ENCODE results near the gene E2F2.
A peak's percentile ranks its signal among the peaks of the same experiment; 100 is the strongest.

E2F2 gene, protein sequence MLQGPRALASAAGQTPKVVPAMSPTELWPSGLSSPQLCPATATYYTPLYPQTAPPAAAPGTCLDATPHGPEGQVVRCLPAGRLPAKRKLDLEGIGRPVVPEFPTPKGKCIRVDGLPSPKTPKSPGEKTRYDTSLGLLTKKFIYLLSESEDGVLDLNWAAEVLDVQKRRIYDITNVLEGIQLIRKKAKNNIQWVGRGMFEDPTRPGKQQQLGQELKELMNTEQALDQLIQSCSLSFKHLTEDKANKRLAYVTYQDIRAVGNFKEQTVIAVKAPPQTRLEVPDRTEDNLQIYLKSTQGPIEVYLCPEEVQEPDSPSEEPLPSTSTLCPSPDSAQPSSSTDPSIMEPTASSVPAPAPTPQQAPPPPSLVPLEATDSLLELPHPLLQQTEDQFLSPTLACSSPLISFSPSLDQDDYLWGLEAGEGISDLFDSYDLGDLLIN

DNA sequence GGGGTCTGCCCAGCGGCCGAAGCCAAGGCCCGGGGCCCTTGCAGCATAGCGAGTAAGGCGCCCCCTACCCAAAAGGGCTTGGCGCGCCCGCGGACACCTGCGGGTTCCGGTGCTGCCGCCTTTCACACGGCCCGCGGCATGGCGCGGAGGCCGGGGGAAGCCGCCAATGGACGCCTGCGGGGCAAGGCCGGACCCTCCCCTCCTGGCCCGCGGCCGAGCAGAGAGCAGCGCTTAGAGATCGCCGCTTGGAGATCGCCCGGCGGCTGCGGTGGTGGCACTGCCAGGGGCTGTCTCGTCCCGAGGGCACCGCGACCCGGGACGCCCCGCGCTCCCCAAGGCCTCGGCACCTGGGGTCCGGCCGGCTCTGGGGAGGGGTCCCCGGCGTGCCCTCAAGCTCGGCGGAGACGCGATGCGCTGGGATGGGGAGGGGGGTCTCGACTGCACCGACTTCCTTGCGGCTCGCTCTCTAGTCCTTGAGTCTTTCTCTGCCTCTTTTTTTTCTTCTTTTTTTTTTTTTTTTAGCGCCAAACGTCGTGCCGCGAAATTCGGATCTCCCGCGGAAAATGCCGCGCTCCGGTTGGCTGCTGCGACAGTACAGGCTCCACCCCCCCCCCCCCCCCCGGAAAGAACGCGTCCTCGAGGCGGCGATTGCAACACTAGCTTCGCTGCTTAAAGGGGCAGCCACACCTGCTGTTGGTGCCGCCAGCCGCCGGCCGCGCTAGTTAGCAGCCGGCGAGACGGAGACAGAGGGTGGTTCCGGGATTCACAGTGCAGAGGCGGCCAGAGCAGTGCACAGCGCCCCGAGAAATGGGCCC, at the start of gene E2F2:
E2F2 (minus strand) TSS at position 487 of the 815 bp plus-strand sequence; CDS start at position 47, 440 bp downstream.
- peak; percentile 78 for DNase-seq (ENCODE audit: low spot score)

DNA sequence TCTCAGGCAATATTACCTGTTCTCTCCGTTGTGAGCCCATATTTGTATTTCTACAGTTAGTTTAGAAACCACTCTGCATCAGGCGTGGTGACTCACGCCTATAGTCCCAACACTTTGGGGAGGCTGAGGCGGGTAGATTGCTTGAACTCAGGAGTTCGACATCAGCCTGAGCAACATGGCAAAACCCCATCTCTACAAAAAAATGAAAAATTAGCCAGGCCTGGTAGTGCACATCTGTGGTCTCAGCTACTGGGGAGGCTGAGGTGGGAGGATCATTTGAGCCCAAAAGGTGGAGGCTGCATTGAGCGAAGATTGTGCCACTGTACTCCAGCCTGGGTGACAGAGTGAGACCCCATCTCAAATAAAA, 47.9 kb upstream of the E2F2 start:
- no peak for DNase-seq (ENCODE audit: low spot score)

DNA sequence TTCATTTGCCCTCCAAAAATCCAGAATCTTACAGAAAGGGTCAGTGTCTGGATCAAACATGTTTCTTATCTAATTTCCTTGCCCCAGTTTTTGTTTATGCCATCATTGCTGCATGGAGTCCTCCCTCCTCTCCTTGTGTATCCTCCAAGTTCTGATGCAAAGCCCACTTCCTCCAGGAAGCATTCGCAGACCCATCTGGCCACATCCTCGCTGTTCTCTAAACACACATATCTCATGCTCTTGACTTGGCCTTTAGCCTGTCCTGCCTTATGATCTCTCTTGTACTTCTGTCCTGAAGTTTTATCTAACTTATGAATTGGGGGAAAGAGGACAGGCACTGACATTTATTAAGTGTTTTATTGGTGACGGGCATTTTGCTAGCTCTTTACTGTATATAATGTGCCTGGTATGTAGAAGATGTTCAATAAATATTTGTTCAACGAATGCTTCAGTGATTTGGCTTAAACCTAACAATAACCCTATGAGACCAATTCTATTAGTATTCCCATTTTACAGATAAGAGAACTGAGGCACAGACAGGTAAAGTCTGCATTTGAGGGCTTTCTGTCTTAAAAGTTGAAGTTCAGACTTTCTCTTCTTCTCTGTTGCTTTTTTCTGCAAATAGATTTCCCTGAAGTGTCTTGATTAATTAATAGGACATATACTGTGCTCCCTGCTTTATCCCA, 47.4 kb upstream of the E2F2 start:
- no peak for DNase-seq (ENCODE audit: low spot score)

DNA sequence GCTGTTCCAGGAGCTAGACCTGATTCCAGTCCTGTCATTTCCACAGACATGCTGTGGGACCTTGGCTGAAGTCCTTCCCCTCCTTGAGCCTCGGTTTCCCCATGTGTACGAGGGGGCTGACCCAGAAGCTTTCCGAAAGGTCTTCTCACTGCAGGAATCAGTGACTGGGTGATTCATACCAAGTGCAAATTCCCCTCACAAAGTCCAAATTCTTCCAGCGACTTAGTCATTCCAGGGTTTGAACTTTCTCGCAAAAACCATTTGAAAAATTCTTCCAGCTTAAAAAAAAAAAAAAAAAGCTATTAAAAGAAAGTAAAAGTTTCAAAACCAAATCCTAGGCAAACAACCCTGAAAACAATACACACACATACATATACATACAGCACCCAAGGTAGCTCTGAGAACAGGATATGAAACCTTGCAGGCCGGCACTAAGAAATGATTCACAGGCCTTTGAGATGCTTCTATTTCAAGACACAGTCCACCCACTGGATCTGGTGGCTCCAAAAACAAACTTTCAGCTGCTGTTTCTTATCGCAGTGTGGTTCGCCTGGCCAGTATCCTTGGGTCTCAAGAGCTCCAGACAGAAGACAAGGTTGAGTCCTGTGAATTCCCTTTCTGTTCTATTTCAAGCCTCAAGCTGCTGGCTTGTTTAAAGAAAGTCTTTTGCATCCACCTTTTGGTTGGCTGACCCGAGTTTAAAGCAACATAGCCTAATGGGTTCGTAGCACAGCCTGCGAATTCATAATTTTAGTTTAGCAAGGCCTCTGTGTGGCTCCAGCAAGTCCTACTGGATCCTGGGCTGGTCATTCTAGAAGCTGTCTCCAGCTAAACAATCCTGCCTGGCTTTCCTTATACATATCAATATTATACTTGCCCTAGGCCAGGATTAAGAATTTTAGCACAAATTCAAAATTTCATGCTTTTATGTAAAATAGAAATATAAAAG, 46.3 kb upstream of the E2F2 start:
- no peak for DNase-seq (ENCODE audit: low spot score)

DNA sequence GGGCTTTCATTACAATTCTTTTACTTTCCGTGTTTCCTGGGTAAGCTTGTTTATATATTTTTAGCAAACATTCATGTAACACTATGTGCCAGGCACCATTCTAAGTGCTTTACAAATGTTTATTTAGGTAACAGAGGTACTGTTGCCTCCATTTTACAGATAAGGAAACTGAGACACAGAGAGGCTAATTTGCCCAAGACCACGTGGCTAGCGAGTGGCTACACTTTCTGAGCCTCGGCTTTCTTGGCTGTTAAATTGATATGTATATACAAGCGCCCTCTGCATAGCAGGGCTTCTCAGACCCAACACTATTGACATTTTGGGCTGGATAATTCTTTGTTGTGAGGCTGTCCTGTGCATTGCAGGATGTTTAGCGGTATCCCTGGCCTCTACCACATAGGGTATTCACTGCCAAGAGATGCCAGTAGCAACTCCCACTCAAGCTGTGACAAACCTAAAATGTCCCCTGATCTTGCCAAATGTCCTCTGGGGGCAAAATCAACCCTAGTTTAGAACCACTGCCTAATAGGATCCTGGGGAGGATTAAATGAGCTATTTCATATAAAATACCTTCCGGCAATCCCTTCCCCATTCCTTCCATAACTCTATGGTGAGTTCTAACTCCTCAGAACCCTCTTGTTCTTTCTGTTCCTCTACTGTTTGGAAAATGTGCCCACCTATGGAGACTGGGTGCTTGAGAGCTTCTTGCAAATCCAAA, 45.5 kb upstream of the E2F2 start:
- no peak for DNase-seq (ENCODE audit: low spot score)

DNA sequence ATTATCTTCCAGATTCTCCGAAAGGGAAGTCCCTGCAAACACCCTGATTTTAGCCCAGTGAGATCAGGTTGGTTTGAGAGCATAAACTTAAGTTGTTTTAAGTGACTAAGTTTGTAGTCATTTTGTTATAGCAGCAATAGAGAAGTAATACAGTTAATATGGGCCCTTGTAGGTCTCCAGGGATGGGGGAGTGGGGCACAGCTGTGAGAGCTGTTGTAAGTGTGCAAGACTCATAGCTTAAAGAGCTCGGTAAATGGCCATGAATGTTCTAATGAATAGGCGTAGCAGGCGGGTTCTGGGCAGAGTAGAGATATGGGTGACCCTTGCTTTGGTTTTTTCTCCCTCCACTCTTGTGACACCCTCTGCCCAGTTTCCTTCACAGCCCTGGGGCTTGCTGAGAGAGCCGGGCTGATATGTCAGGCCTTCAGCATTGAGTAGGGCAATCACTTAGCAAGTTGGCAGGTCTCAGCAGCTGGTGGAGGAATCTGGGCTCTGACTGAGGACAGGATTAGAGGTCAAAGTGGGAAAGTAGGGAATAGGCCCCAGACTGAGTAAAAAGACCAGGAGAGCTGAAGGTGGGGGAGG, 44.3 kb upstream of the E2F2 start:
- DNase-seq (ENCODE audit: low spot score) = no peak

DNA sequence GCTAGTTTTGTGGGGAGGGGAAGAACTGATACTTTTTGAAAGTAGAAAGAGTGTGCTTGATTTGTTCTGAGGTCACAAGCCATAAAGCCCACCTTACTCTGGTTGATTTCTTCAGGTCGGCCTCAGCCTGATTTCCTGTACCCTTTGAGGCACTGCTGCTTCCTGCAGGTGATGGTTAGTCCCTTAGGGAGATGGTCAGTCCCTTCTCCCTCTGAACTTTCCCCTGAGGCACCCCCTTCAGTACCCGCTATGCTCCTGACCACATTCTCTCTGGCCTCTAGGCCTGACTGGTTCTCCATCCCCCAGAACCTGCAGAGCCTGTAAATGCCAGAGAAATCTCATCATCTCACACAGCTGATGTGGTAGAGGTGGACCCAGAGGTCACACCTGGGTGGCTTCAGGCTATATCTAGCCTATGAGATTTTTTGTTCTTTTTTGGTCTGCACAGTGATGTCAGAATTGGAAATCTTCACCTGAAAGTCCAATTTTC, 43.3 kb upstream of the E2F2 start:
- no peak for DNase-seq (ENCODE audit: low spot score)

DNA sequence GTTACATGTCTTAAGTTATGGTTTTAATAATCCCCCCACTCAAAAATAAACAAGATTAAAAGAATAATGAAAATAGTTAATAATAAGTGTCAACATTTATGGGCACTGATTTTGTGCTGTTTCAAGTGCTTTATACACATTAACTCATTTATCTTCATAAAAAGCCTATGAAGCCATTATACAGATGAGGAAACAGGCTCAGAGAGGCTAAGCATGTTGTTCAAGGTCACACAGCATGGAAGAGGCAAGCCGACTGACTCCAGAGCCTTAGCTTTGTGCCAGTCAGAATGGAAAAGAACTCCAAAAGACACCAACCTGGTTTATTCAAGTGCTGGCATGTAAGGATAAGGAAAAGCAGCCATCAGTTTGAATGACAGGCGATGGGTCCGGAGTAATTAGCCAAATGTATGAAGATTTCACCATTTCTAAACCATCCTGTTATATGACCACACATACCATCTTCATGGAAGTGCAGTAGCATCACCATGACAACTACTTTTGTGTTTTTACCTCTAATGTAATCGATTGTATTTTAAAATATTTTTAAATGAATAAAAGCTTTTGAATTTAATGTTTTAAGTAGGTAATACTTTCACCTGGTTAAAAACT, 42.6 kb upstream of the E2F2 start:
- DNase-seq (ENCODE audit: low spot score) = no peak

DNA sequence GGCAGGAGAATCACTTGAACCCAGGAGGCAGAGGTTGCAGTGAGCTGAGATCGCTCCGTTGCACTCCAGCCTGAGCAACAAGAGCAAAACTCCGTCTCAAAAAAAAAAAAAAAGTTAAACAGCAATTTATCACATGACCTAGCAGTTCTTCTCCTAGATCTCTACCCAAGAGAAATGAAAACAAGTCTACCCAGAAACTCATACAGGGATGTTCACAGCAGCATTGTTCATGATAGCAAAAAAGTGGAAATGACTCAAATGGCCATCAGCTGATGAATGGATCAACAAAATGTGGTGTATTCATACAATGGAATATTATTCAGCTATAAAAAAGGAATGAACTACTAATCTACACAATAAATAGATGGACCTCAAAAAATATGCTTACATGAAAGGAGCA, 40.4 kb upstream of the E2F2 start:
- DNase-seq (ENCODE audit: low spot score) = no peak

DNA sequence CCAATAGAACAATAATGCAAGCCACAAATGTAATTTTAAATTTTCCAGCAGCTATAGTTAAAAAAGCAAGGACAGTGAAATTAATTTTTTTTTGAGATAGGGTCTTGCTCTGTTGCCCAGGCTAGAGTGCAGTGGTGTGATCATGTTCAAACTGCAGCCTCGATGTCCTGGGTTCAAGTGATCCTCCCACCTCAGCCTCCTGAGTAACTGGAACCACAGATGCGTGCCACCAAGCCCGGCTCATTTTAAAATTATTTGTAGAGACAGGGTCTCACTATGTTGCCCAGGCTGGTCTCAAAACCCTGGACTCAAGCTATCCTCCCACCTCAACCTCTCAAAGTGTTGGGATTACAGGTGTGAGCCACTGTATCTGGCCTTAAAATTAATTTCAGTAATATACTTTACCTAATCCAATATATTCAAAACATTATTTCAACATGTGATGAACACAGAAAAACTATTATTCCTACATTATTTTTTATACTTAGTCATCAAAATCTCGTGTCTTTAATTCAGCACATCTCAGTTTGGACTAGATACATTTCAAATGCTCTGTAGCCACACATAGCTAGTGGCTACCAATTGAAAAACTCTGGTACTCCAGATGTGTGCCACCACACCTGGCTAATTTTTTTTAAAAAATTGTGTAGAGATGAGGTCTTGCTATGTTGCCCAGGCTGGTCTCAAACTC, 39.1 kb upstream of the E2F2 start:
- no peak for DNase-seq (ENCODE audit: low spot score)

DNA sequence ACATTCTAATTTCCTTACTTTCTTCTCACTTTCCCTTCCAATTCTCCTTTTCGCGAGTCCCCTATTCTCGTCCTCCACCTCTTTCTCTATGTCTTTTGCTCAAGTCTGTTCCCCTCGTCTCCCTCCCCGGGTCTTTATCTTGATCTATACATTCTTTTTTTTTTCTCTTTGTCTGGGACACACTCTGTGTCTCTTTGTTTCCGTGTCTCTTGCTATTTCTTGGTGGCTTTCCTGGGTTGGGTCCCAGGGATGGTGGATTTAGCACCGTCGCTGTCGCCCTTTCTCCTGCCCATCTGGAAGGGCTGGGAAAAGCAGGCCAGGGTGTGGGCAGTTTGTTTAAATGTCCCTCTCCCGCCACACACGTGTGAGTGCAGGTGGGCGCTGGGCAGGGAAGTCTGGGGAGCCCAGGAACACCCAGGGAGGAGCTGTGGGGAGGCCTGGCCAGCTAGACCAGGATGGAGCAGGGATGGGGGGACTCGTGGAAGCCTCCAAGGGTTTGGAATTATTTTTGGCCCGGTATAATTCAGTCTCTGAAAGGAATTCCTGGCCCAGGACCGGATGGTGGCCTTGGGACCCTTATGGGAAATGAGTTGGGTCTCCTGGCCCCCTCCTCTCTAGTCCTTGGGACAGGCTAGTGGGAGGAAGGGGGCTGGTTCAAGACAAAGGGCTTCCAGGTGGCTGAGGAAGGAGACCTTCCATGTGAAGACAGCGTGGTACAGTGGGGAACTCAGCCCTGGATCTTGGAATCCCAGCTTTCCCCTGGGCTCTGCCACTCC, 37.8 kb upstream of the E2F2 start:
- DNase-seq (ENCODE audit: low spot score) = no peak

DNA sequence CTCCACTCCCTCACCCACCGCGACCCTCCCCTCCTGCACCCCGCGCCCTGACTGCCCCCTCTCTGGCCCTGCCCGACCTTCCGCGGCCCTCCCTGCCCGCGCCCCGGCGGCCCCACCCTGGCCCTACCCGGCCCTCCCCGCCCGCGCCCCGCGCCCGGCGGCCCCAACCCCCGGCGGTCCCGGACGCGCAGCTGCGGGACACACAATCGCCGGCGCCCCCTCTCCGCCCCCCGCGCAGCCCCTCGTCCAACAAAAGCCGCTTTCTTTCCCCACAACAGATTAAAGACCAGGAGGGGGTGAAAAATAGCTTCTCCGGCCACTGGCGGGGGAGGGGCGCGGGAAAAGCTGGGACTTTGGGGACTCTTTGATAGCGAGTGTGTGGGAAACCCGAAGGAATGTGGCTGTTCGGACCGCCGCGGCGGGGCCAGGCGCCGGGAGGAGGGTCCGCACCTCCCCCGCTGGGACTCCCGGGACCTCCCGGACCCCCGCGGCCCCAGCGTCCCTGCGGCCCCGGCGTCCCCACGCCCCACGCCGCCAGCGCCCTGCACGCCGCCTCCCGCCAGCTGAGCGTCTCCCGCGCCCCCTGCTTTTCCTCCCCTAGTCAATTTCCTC, 37.1 kb upstream of the E2F2 start:
- peak; percentile 82 for DNase-seq (ENCODE audit: low spot score)

DNA sequence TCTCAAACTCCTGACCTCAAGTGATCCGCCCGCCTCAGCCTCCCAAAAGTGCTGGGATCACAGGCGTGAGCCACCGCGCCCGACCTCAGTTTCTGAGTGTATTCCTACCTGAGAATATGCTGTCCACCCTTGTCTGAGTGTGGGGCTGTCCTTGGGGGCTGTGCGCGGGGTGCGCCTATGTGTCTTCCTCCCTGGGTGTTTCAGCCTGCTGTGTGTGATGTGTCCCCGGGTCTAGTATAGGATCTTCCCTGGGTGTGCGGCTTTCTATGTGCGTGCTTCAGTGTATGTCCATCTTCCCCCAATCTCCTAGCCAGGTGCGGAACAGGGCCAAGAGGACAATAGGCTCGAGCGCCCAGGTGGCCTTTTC, 36.6 kb upstream of the E2F2 start:
- no peak for DNase-seq (ENCODE audit: low spot score)

DNA sequence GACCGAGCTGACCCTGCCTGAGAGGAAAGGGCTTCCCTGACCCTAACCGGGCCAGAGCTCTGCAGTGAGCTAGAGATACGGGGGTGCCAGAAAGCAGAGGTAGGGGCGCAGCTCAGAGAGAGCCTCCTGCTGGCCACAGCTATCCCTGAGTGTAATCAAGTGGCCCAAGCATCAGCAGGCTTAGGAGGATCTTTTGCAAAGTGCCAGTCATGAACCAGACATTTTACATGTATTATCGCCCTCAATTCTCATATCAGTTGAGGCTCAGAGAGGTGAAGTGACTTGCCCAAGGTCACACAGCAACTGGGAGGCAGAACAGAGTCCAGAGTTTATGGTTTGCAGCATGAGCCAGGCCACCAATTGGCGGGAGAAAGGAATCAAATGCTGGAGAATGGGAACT, 35.3 kb upstream of the E2F2 start:
- DNase-seq (ENCODE audit: low spot score) = no peak

DNA sequence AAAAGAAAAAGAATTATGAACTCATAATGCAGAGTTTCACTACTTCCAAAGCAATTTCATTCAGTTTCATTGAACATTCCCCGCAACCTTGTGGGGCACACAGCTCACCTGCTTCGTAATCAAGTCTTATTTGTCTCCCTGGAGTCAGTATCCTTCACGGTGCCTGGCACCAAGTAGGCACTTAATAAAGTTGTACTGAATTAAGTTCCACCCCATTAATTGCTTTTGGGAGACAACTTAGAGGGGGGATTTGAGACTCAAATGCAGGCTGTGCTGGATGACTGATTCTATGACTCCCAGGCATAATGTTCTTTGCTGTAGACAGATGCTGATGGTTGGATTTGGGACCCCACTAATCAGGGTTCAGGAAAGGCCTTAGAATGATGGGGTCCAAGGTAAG, 34.7 kb upstream of the E2F2 start:
- no peak for DNase-seq (ENCODE audit: low spot score)

DNA sequence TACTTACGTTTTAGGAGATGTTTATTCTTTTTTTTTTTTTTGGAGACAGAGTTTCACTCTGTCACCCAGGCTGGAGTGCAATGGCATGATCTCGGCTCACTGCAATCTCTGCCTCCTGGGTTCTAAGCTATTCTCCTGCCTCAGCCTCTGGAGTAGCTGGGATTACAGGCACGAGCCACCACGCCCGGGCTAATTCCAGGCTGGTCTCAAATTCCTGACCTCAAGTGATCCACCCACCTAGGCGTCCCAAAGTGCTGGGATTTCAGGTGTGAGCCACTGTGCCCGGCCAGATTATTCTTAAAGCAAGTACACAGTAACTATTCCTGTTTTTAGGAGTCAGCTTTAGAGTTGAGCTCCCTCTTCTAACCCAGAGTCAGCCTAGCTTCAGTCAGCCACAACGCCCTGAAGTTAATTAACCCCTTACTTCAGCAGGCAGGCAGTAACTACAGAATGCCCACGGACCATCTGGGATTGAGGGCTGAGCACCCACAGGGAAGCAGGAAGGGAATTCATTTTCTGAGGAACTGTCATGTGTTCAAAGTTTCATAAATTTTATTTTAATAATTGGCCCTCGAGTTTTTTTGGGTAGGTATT, 33.6 kb upstream of the E2F2 start:
- no peak for DNase-seq (ENCODE audit: low spot score)

DNA sequence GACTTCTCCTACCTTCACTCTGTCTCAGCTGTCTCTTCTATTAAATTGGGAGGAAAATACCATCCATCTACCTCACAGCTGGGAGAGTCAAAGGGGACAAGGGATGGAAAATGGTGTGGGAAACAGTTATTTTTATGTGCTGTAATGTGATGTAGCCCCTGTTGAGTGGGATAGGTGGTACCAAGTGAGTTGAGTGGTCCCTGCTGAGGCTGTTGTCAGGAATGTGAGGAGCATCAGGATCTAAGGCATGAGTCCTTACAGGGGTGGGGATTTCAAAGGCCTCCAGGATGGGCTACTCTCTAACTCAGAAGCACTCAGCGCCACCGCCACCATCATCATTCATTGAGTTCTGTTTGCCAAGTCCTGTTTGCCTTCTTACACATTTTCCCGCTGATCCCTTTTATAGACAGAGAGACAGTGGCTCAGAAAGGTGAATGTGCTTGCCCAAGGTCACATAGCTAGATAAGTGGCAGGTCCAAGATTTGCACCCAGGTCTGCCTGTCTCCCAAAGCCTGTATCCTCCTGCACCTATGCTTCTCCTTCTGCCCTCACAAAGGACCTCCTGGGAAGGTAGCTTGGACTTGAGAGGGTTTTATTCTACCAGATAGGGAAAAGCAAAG, 32.8 kb upstream of the E2F2 start:
- DNase-seq (ENCODE audit: low spot score) = no peak

Data from globus pallidus (tissue), 1 donor.